Astrocyte (in vitro differentiated cells and primary cell): ENCODE results near the gene GUK1.

Experiments
- CTCF ChIP-seq: IDR thresholded peaks from 2 replicates; pipeline ENCODE4 v1.5.1; 2011; ENCODE audit warnings: low read depth, mild to moderate bottlenecking, inconsistent platforms, low read length, moderate library complexity; ENCODE audit not compliant: insufficient read depth
- EZH2 ChIP-seq: IDR thresholded peaks from 2 replicates; pipeline ENCODE4 v1.6.1; 2012; ENCODE audit warnings: mild to moderate bottlenecking, low read length, inconsistent platforms; ENCODE audit not compliant: insufficient read depth

DNA sequence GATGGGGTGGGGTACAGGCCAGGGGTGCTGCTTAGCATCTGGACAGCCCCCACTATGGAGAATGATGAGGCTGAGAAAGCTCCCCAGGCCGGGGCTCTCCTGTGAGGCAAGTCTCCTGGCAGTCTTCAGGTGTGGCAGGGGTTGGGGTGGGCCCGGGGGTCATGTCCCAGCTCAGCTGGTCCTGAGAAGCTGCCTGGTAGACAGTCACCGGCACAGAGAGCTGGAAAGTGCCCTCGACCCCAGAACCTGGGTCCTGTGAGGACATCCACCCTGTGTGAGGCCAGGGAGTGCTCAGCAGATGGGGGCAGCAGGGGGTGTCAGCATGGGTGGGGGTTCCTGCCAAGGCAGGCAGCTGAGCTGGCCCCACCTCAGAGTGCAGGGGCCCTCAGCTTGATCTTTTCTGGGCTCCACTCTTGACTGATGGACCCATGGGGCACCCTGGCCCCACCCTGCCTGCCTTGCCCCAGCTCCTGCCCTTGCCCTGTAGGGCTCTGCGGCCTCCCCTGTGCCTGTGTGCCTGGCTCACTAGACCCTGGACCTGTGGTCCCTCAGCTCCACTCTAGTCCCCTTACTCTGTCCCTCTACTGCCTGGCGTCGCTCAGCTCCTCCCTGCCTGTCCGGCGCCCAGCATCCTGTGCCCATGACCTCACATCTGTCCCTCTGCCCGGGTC is 31.3 kb downstream of the GUK1 start:
- TF ChIP-seq CTCF (no peak), EZH2 (no peak)
